PC-9 (cell line): ENCODE results near the gene SEMA6B. TPM values are rescaled to one million over a fixed set of nuclear protein-coding genes. Genes with fewer than 3 reads are reported as not detected.

ENCODE experiments used
- BruUV-seq: library from RNA; stranded (reverse); fragments of 400-500 nt; replicated peaks from 2 replicates; lab custom pipeline; 2021; lab: Mats Ljungman, UMichigan
- CTCF ChIA-PET: fragments of 300-600 bp; sonication (Branson Sonifier 250); formaldehyde crosslinking; loops from one replicate; lab custom pipeline; 2022; ENCODE audit warnings: antibody characterized with exemption; lab: Charles Lee
- POLR2A ChIA-PET: fragments of 300-600 bp; sonication (Branson Sonifier 250); formaldehyde crosslinking; loops from one replicate; lab custom pipeline; 2022; ENCODE audit warnings: antibody characterized with exemption; ENCODE audit not compliant: unreplicated experiment; lab: Charles Lee
- DNase-seq, 2 experiments: peaks; one replicate each; pipeline versions ENCODE4 v3.0.0 to v3.0.0-alpha.2; 2015 to 2022; ENCODE audit warnings: mixed read lengths in 1 of 2
- H2AFZ ChIP-seq: fragments of 200-600 bp; sonication (generic); 2 replicates; pipeline ENCODE4 v1.8.1; 2017; ENCODE audit warnings: antibody characterized with exemption
- H3F3A ChIP-seq: fragments of 200-600 bp; sonication (generic); 2 replicates; pipeline ENCODE4 v1.8.1; 2017; ENCODE audit warnings: antibody characterized with exemption, mild to moderate bottlenecking, low read depth; ENCODE audit not compliant: insufficient read depth
- H3K27ac ChIP-seq: fragments of 200-600 bp; sonication (generic); 2 replicates; pipeline ENCODE4 v1.6.1; 2016; ENCODE audit warnings: mixed run types
- H3K27me3 ChIP-seq: fragments of 200-600 bp; sonication (generic); 2 replicates; pipeline ENCODE4 v1.6.1; 2016; ENCODE audit warnings: low read depth, mixed run types; ENCODE audit not compliant: insufficient read depth
- H3K36me3 ChIP-seq: fragments of 200-600 bp; sonication (generic); 2 replicates; pipeline ENCODE4 v1.6.1; 2016; ENCODE audit warnings: low read depth, mixed run types
- H3K4me1 ChIP-seq: fragments of 200-600 bp; sonication (generic); replicated peaks from 2 replicates; pipeline ENCODE4 v1.6.1; 2016; ENCODE audit warnings: mixed run types; ENCODE audit not compliant: insufficient read depth
- H3K4me2 ChIP-seq: fragments of 200-600 bp; sonication (generic); 2 replicates; pipeline ENCODE4 v1.6.1; 2017; ENCODE audit warnings: mixed run types
- H3K4me3 ChIP-seq: fragments of 200-600 bp; sonication (generic); 2 replicates; pipeline ENCODE4 v1.6.1; 2016; ENCODE audit warnings: mixed run types
- H3K79me2 ChIP-seq: fragments of 200-600 bp; sonication (generic); 2 replicates; pipeline ENCODE4 v1.6.1; 2017; ENCODE audit warnings: low read depth, mixed run types
- H3K9me2 ChIP-seq: fragments of 200-600 bp; sonication (generic); 2 replicates; pipeline ENCODE4 v1.8.1; 2017; ENCODE audit warnings: mild to moderate bottlenecking; ENCODE audit not compliant: insufficient read depth
- H3K9me3 ChIP-seq: fragments of 200-600 bp; sonication (generic); 2 replicates; pipeline ENCODE4 v1.8.1; 2016; ENCODE audit warnings: low read depth; ENCODE audit not compliant: insufficient read depth
- H4K20me1 ChIP-seq: fragments of 200-600 bp; sonication (generic); 2 replicates; pipeline ENCODE4 v1.8.1; 2017; ENCODE audit not compliant: insufficient read depth
- EZH2 ChIP-seq: fragments of 200-600 bp; sonication (generic); IDR thresholded peaks from 2 replicates; pipeline ENCODE4 v1.8.0; 2017; ENCODE audit warnings: antibody characterized with exemption, low read depth
- intact Hi-C: fragments of 100-400 bp; cut with micrococcal nuclease; formaldehyde crosslinking; loops from one replicate; pipeline ENCODE4 v1.10.0; 2022; ENCODE audit not compliant: unreplicated experiment
- total RNA-seq: library from RNA; stranded (reverse); gene quantifications from 2 replicates; pipeline ENCODE4 v1.2.3, GENCODE V29; 2021
- TF ChIP-seq, protein P1 (sequence below): fragments of 200-600 bp; sonication (generic); conservative IDR thresholded peaks from 2 replicates; pipeline ENCODE4 v1.6.1; 2017; ENCODE audit warnings: mixed run types, antibody characterized with exemption, mild to moderate bottlenecking, moderate library complexity

Gene SEMA6B
- total RNA-seq, 1 experiment from 2014 or later = 3.3 TPM

DNA sequence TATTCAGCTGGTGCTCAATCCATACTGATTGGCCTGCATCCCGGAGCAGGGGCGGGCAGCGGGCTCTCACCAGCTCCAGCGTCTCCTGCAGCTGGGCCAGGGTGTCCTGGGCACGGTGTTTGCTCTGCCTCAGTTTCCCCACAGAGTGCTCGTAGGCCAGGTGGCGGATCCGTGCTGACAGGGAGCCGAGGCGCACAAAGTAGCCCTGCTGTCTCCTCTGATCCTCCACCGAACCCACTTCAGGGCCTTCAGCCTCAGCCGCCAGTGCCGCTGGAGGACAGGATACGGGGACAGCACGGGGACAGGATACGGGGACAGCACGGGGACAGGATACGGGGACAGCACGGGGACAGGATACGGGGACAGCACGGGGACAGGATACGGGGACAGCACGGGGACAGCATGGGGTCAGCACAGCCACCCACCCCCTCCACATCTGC, 33.9 kb downstream of the SEMA6B start:
- no peak overlapping the region for H2AFZ ChIP-seq
- no peak overlapping the region for H3K4me3 ChIP-seq
- H3K9me3 ChIP-seq = no peaks in the 10 kb centered on the region
- no TSS peak for BruUV-seq
- CTCF ChIA-PET = interaction anchor here (0.7 to 1.0 kb wide), 3 partner anchors 9 to 109 kb away, joined by 3 to 5 read pairs (median 5); partner anchors contain the start of gene PLIN5
- H3K27me3 ChIP-seq = no peaks in the 10 kb centered on the region
- no peak overlapping the region for H3K27ac ChIP-seq
- H3K79me2 ChIP-seq = no peaks in the 10 kb centered on the region
- intact Hi-C loops = no loop called here
- POLR2A ChIA-PET = no interaction called here
- no peaks in the 10 kb centered on the region for H4K20me1 ChIP-seq
- DNase-seq = no peak
- H3K4me1 ChIP-seq = peaks cover 16% of the 10 kb centered on the region
- no peaks in the 10 kb centered on the region for H3K9me2 ChIP-seq
- H3K36me3 ChIP-seq = no peaks in the 10 kb centered on the region
- no peak for TF ChIP-seq EZH2
- TF ChIP-seq, protein P1, sequence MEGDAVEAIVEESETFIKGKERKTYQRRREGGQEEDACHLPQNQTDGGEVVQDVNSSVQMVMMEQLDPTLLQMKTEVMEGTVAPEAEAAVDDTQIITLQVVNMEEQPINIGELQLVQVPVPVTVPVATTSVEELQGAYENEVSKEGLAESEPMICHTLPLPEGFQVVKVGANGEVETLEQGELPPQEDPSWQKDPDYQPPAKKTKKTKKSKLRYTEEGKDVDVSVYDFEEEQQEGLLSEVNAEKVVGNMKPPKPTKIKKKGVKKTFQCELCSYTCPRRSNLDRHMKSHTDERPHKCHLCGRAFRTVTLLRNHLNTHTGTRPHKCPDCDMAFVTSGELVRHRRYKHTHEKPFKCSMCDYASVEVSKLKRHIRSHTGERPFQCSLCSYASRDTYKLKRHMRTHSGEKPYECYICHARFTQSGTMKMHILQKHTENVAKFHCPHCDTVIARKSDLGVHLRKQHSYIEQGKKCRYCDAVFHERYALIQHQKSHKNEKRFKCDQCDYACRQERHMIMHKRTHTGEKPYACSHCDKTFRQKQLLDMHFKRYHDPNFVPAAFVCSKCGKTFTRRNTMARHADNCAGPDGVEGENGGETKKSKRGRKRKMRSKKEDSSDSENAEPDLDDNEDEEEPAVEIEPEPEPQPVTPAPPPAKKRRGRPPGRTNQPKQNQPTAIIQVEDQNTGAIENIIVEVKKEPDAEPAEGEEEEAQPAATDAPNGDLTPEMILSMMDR = no peak
- no peak overlapping the region for H3K4me2 ChIP-seq
- H3F3A ChIP-seq = peaks cover 12% of the 10 kb centered on the region; the same call in 1 of the 2 replicates

DNA sequence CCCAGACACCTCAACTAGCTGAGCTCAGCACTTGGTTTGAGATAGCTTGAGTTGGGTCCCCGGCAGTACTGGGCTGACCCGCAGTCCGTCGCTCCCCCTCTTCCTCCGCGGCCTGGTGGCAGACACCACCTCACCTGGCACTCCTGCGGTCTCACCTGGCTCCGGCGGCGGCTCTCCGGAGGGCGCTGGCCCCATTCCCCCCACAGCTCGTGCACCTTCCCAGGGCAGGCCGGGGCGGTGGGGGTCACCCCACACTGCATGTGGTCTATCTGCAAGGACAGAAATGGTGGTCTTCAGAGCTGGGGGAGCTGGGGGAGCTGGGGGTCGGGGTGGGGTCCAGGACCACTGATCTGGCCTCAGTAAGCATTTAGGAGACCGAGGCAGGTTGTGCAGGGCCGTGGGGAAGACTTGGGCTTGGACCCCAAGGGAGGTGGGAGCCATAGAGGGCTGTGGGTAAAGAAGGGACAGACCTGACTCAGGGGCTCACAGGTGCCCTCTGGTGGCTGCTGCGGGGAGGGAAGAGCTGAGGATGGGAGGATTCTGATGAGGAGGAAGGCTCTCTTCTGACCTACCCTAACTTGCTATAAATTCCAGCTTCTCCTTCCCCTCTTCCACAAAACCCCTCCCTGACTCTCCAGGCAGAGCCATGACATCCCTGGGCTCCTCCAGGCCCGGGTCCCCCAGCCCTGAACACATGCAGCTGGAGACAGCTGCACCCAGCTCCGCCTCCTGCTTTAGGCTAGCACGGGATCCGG, 34.5 kb downstream of the SEMA6B start:
- DNase-seq = peak in 1 of 2 experiments; percentile 46
- H3K27ac ChIP-seq = no peak overlapping the region
- H3F3A ChIP-seq = peaks cover 12% of the 10 kb centered on the region; the same call in 1 of the 2 replicates
- H3K79me2 ChIP-seq = no peaks in the 10 kb centered on the region
- no peak overlapping the region for H2AFZ ChIP-seq
- H3K4me2 ChIP-seq = no peak overlapping the region
- no peaks in the 10 kb centered on the region for H3K9me3 ChIP-seq
- H3K4me3 ChIP-seq = no peak overlapping the region
- no TSS peak for BruUV-seq
- ChIA-PET CTCF (interaction anchor here (0.7 to 1.0 kb wide), 3 partner anchors 8 to 109 kb away, joined by 3 to 5 read pairs (median 5); partner anchors contain the start of gene PLIN5), POLR2A (interaction anchor here (0.6 kb wide), 1 partner anchor 526 kb away, joined by 3 read pairs; no protein-coding TSS in a partner anchor)
- H4K20me1 ChIP-seq = no peaks in the 10 kb centered on the region
- no peaks in the 10 kb centered on the region for H3K36me3 ChIP-seq
- intact Hi-C loops = loop anchor here (5.0 kb wide), 1 partner anchor 112 kb away; the partner anchor contains the start of gene TNFAIP8L1
- TF ChIP-seq, protein P1 = peak; percentile 67
- TF ChIP-seq EZH2 = no peak
- no peaks in the 10 kb centered on the region for H3K27me3 ChIP-seq
- H3K9me2 ChIP-seq = no peaks in the 10 kb centered on the region
- peaks cover 16% of the 10 kb centered on the region for H3K4me1 ChIP-seq

DNA sequence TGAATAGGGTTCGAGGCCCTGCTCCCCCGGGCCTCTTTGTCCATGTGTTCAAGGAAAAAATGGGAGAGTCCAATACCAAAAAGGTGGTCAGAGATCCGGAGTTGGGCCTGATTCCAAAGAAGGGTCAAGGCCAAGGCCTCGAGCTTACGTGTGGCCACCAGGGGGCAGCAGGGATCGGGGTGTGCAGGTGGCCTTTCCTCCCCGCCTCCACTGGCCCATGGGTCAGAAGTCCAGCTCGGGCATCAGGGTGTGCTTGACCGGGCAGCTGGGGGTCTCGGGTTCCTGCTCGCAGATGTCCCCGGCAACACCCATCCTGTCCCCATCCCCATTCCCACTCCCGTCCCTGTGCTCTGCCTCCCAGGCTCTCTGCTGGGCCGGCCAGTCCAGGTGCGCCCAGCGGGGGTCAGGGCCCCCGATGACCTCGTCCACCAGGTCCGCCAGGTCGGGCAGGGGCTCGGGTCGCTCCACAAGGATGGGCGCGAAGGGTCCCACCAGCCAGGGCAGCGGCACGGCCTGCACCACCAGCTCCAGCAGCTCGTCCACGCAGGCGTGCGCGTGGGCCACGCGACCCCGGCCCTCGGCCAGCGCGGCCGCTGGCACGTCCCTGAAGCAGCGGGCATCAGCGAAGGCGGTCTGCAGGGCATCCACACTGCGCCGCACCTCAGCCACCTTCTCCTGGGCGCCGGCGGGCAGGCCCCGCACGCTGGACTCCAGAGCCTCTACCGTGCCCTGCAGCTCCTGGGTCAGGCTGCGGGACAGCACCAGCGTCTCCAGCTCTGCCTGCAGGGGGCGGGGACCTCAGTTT, 36.0 kb downstream of the SEMA6B start:
- Histone ChIP-seq H3K27ac (no peak overlapping the region), H3K4me1 (peaks cover 24% of the 10 kb centered on the region), H3K9me3 (no peaks in the 10 kb centered on the region), H3K79me2 (no peaks in the 10 kb centered on the region), H3K4me3 (no peak overlapping the region), H3K36me3 (no peaks in the 10 kb centered on the region), H3K4me2 (no peak overlapping the region), H4K20me1 (no peaks in the 10 kb centered on the region), H3K27me3 (no peaks in the 10 kb centered on the region), H3K9me2 (no peaks in the 10 kb centered on the region), H2AFZ (no peak overlapping the region), H3F3A (peaks cover 12% of the 10 kb centered on the region; the same call in 1 of the 2 replicates)
- DNase-seq = peak in 1 of 2 experiments; percentile 46
- ChIA-PET POLR2A (interaction anchor here (0.6 kb wide), 1 partner anchor 902 kb away, joined by 24 read pairs; no protein-coding TSS in a partner anchor), CTCF (interaction anchor here (0.6 to 1.5 kb wide), 4 partner anchors 12 to 259 kb away, joined by 4 to 12 read pairs (median 4); partner anchors contain the start of gene PLIN5)
- intact Hi-C loops = loop anchor here (5.0 kb wide), 1 partner anchor 114 kb away; the partner anchor contains the start of gene TNFAIP8L1
- TF ChIP-seq, protein P1 = peak; percentile 75
- TF ChIP-seq EZH2 = no peak
- no TSS peak for BruUV-seq
